ENCODE measurements around the gene PPARG.
A peak's percentile ranks its signal among the peaks of the same experiment; 100 is the strongest.

Gene PPARG

GRCh38 chr3:12415014-12415680 is 126.3 kb downstream of the PPARG start:
- H3K4me1 ChIP-seq (ENCODE audit: control insufficient read depth in 5 of 5, insufficient read depth in 5 of 5, low read length in 5 of 5) = peaks cover 4 to 60% (median 40%) of the 10 kb centered on the region in 5 donors
- H3K4me3 ChIP-seq (ENCODE audit: low read depth in 1 of 5, low read length in 5 of 5) = no peak overlapping the region
- peaks cover 10 to 35% (median 26%) of the 10 kb centered on the region in 5 donors for H3K36me3 ChIP-seq (ENCODE audit: control insufficient read depth in 5 of 5, insufficient read depth in 5 of 5, low read length in 5 of 5)

GRCh38 chr3:12416731-12417130 is 127.9 kb downstream of the PPARG start:
- Histone ChIP-seq H3K27me3 (ENCODE audit: control insufficient read depth in 5 of 5, insufficient read depth in 4 of 5, low read length in 5 of 5) (no peaks in the 10 kb centered on the region), H3K4me3 (ENCODE audit: low read depth in 1 of 5, low read length in 5 of 5) (no peak overlapping the region), H3K9ac (ENCODE audit: low read length in 5 of 5) (no peak overlapping the region), H3K36me3 (ENCODE audit: control insufficient read depth in 5 of 5, insufficient read depth in 5 of 5, low read length in 5 of 5) (peaks cover 10 to 36% (median 21%) of the 10 kb centered on the region in 5 donors), H3K9me3 (ENCODE audit: control insufficient read depth in 5 of 5, low read length in 5 of 5) (no peaks in the 10 kb centered on the region), H3K27ac (ENCODE audit: low read depth, low read length) (peak overlapping the region; percentile 59), H3K4me1 (ENCODE audit: control insufficient read depth in 5 of 5, insufficient read depth in 5 of 5, low read length in 5 of 5) (peaks cover 9 to 68% (median 47%) of the 10 kb centered on the region in 5 donors)

More at GRCh38 chr3:12415014-12415680, 126.3 kb downstream of the PPARG start:
- H3K27ac ChIP-seq (ENCODE audit: low read depth, low read length) = peak overlapping the region; percentile 59
- H3K27me3 ChIP-seq (ENCODE audit: control insufficient read depth in 5 of 5, insufficient read depth in 4 of 5, low read length in 5 of 5) = no peaks in the 10 kb centered on the region
- H3K9me3 ChIP-seq (ENCODE audit: control insufficient read depth in 5 of 5, low read length in 5 of 5) = no peaks in the 10 kb centered on the region
- no peak overlapping the region for H3K9ac ChIP-seq (ENCODE audit: low read length in 5 of 5)

- peaks cover 13 to 53% (median 37%) of the 10 kb centered on the region in 5 donors for H3K36me3 ChIP-seq (ENCODE audit: control insufficient read depth in 5 of 5, insufficient read depth in 5 of 5, low read length in 5 of 5)
- H3K27me3 ChIP-seq (ENCODE audit: control insufficient read depth in 5 of 5, insufficient read depth in 4 of 5, low read length in 5 of 5) = no peaks in the 10 kb centered on the region
- peaks cover 12 to 76% (median 63%) of the 10 kb centered on the region in 5 donors for H3K4me1 ChIP-seq (ENCODE audit: control insufficient read depth in 5 of 5, insufficient read depth in 5 of 5, low read length in 5 of 5)
- peak overlapping the region in 2 of 5 donors; percentile 6 to 57 for H3K9ac ChIP-seq (ENCODE audit: low read length in 5 of 5)
- no peak overlapping the region for H3K4me3 ChIP-seq (ENCODE audit: low read depth in 1 of 5, low read length in 5 of 5)
- H3K27ac ChIP-seq (ENCODE audit: low read depth, low read length) = peak overlapping the region; percentile 80
- no peaks in the 10 kb centered on the region for H3K9me3 ChIP-seq (ENCODE audit: control insufficient read depth in 5 of 5, low read length in 5 of 5)
Measured at GRCh38 chr3:12420393-12420792, 131.5 kb downstream of the PPARG start.

- Histone ChIP-seq H3K36me3 (ENCODE audit: control insufficient read depth in 5 of 5, insufficient read depth in 5 of 5, low read length in 5 of 5) (peaks cover 13 to 60% (median 42%) of the 10 kb centered on the region in 5 donors), H3K27me3 (ENCODE audit: control insufficient read depth in 5 of 5, insufficient read depth in 4 of 5, low read length in 5 of 5) (no peaks in the 10 kb centered on the region), H3K4me1 (ENCODE audit: control insufficient read depth in 5 of 5, insufficient read depth in 5 of 5, low read length in 5 of 5) (peaks cover 16 to 81% (median 71%) of the 10 kb centered on the region in 5 donors), H3K9me3 (ENCODE audit: control insufficient read depth in 5 of 5, low read length in 5 of 5) (no peaks in the 10 kb centered on the region), H3K27ac (ENCODE audit: low read depth, low read length) (peak overlapping the region; percentile 80), H3K4me3 (ENCODE audit: low read depth in 1 of 5, low read length in 5 of 5) (no peak overlapping the region), H3K9ac (ENCODE audit: low read length in 5 of 5) (peak overlapping the region in 2 of 5 donors; percentile 30 to 57)
Measured at GRCh38 chr3:12421132-12421531, 132.3 kb downstream of the PPARG start.

GRCh38 chr3:12423131-12423530 is 134.3 kb downstream of the PPARG start:
- no peaks in the 10 kb centered on the region for H3K9me3 ChIP-seq (ENCODE audit: control insufficient read depth in 5 of 5, low read length in 5 of 5)
- peaks cover 16 to 89% (median 75%) of the 10 kb centered on the region in 5 donors for H3K4me1 ChIP-seq (ENCODE audit: control insufficient read depth in 5 of 5, insufficient read depth in 5 of 5, low read length in 5 of 5)
- H3K9ac ChIP-seq (ENCODE audit: low read length in 5 of 5) = no peak overlapping the region
- no peak overlapping the region for H3K4me3 ChIP-seq (ENCODE audit: low read depth in 1 of 5, low read length in 5 of 5)
- H3K36me3 ChIP-seq (ENCODE audit: control insufficient read depth in 5 of 5, insufficient read depth in 5 of 5, low read length in 5 of 5) = peaks cover 14 to 74% (median 52%) of the 10 kb centered on the region in 5 donors
- H3K27me3 ChIP-seq (ENCODE audit: control insufficient read depth in 5 of 5, insufficient read depth in 4 of 5, low read length in 5 of 5) = no peaks in the 10 kb centered on the region
- H3K27ac ChIP-seq (ENCODE audit: low read depth, low read length) = peak overlapping the region; percentile 84

- Histone ChIP-seq H3K4me3 (ENCODE audit: low read depth in 1 of 5, low read length in 5 of 5) (no peak overlapping the region), H3K9me3 (ENCODE audit: control insufficient read depth in 5 of 5, low read length in 5 of 5) (no peaks in the 10 kb centered on the region), H3K36me3 (ENCODE audit: control insufficient read depth in 5 of 5, insufficient read depth in 5 of 5, low read length in 5 of 5) (peaks cover 16 to 73% (median 55%) of the 10 kb centered on the region in 5 donors), H3K9ac (ENCODE audit: low read length in 5 of 5) (peak overlapping the region in 1 of 5 donors; percentile 18), H3K4me1 (ENCODE audit: control insufficient read depth in 5 of 5, insufficient read depth in 5 of 5, low read length in 5 of 5) (peaks cover 12 to 91% (median 79%) of the 10 kb centered on the region in 5 donors), H3K27me3 (ENCODE audit: control insufficient read depth in 5 of 5, insufficient read depth in 4 of 5, low read length in 5 of 5) (no peaks in the 10 kb centered on the region), H3K27ac (ENCODE audit: low read depth, low read length) (peak overlapping the region; percentile 84)
Measured at GRCh38 chr3:12423918-12424630, 135.2 kb downstream of the PPARG start.

- H3K4me3 ChIP-seq (ENCODE audit: low read depth in 1 of 5, low read length in 5 of 5) = no peak overlapping the region
- no peaks in the 10 kb centered on the region for H3K9me3 ChIP-seq (ENCODE audit: control insufficient read depth in 5 of 5, low read length in 5 of 5)
- no peaks in the 10 kb centered on the region for H3K27me3 ChIP-seq (ENCODE audit: control insufficient read depth in 5 of 5, insufficient read depth in 4 of 5, low read length in 5 of 5)
- H3K4me1 ChIP-seq (ENCODE audit: control insufficient read depth in 5 of 5, insufficient read depth in 5 of 5, low read length in 5 of 5) = peaks cover 15 to 98% (median 86%) of the 10 kb centered on the region in 5 donors
- H3K36me3 ChIP-seq (ENCODE audit: control insufficient read depth in 5 of 5, insufficient read depth in 5 of 5, low read length in 5 of 5) = peaks cover 17 to 80% (median 58%) of the 10 kb centered on the region in 5 donors
- H3K27ac ChIP-seq (ENCODE audit: low read depth, low read length) = peak overlapping the region; percentile 84
- H3K9ac ChIP-seq (ENCODE audit: low read length in 5 of 5) = peak overlapping the region in 1 of 5 donors; percentile 18
Measured at GRCh38 chr3:12424635-12425319, 135.9 kb downstream of the PPARG start.

- H3K27ac ChIP-seq (ENCODE audit: low read depth, low read length) = peak overlapping the region; percentile 84
- H3K9ac ChIP-seq (ENCODE audit: low read length in 5 of 5) = peak overlapping the region in 1 of 5 donors; percentile 27
Measured at GRCh38 chr3:12425850-12426579, 137.1 kb downstream of the PPARG start.

GRCh38 chr3:12427551-12427950 is 138.7 kb downstream of the PPARG start:
- peaks cover 10 to 78% (median 75%) of the 10 kb centered on the region in 5 donors for H3K4me1 ChIP-seq (ENCODE audit: control insufficient read depth in 5 of 5, insufficient read depth in 5 of 5, low read length in 5 of 5)
- H3K4me3 ChIP-seq (ENCODE audit: low read depth in 1 of 5, low read length in 5 of 5) = no peak overlapping the region
- H3K36me3 ChIP-seq (ENCODE audit: control insufficient read depth in 5 of 5, insufficient read depth in 5 of 5, low read length in 5 of 5) = peaks cover 15 to 61% (median 37%) of the 10 kb centered on the region in 5 donors
- H3K9ac ChIP-seq (ENCODE audit: low read length in 5 of 5) = peak overlapping the region in 1 of 5 donors; percentile 35
- no peaks in the 10 kb centered on the region for H3K27me3 ChIP-seq (ENCODE audit: control insufficient read depth in 5 of 5, insufficient read depth in 4 of 5, low read length in 5 of 5)
- peak overlapping the region; percentile 84 for H3K27ac ChIP-seq (ENCODE audit: low read depth, low read length)
- H3K9me3 ChIP-seq (ENCODE audit: control insufficient read depth in 5 of 5, low read length in 5 of 5) = no peaks in the 10 kb centered on the region

More at GRCh38 chr3:12425850-12426579, 137.1 kb downstream of the PPARG start:
- Histone ChIP-seq H3K4me1 (ENCODE audit: control insufficient read depth in 5 of 5, insufficient read depth in 5 of 5, low read length in 5 of 5) (peaks cover 14 to 92% (median 84%) of the 10 kb centered on the region in 5 donors), H3K9me3 (ENCODE audit: control insufficient read depth in 5 of 5, low read length in 5 of 5) (no peaks in the 10 kb centered on the region), H3K36me3 (ENCODE audit: control insufficient read depth in 5 of 5, insufficient read depth in 5 of 5, low read length in 5 of 5) (peaks cover 20 to 74% (median 51%) of the 10 kb centered on the region in 5 donors), H3K4me3 (ENCODE audit: low read depth in 1 of 5, low read length in 5 of 5) (no peak overlapping the region), H3K27me3 (ENCODE audit: control insufficient read depth in 5 of 5, insufficient read depth in 4 of 5, low read length in 5 of 5) (no peaks in the 10 kb centered on the region)
